Ishikawa (cell line): ENCODE measurements around the gene GLIS1.

ENCODE experiments used
- EP300 ChIP-seq: IDR thresholded peaks from 2 replicates; pipeline ENCODE4 v1.6.1; 2012; ENCODE audit warnings: borderline replicate concordance
- REST ChIP-seq: IDR thresholded peaks from 2 replicates; pipeline ENCODE4 v1.6.1; 2012; ENCODE audit warnings: low read depth, mild to moderate bottlenecking
- TAF1 ChIP-seq: IDR thresholded peaks from 2 replicates; pipeline ENCODE4 v1.6.1; 2012; ENCODE audit warnings: low read depth, mild to moderate bottlenecking
- TEAD4 ChIP-seq: IDR thresholded peaks from 2 replicates; pipeline ENCODE4 v1.6.1; 2012
- TF ChIP-seq, protein P1 (sequence below): IDR thresholded peaks from 2 replicates; pipeline ENCODE4 v1.6.1; 2012

DNA sequence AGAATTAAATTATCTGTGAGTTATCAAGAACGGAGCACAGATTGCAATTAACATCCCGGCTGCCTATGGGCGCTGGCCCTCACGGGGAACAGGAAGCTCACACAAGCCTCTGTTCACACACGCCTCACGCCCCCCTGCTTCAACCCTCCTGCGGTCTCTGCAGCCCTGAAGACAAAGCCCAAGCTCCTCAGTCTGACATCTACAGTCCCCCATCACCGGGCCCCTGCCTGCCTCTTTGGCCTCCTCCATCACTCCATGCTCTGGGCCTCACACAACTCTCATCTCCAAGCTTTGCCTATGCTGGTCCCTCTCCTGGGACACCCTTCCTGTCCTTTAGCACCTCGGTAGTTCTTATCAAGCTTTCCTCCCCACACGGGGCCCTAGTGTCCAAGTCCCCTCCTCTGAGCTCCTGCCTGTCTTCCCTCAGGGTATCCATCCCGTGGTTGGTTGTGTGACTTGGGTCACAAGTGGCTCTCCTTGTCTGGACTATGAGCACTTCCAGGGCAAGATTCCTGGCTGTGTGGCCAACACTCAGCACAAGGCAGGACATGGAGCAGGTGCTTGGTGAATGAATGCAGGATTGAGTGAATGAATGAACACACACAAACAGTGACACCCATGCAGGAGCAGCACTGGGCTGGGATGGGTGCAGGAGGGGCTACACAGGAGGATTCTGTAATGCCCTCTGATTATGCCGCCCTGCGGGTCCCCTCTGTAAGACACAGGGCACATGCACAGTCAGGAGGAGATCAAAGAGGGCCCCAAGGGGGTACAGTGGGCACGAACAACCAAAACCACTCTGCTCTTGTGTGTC, 163.6 kb downstream of the GLIS1 start:
- TF ChIP-seq TAF1 (no peak), TEAD4 (no peak), EP300 (no peak), REST (no peak)
- TF ChIP-seq, protein P1, sequence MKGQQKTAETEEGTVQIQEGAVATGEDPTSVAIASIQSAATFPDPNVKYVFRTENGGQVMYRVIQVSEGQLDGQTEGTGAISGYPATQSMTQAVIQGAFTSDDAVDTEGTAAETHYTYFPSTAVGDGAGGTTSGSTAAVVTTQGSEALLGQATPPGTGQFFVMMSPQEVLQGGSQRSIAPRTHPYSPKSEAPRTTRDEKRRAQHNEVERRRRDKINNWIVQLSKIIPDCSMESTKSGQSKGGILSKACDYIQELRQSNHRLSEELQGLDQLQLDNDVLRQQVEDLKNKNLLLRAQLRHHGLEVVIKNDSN: no peak
